Sciatic nerve (tissue), 2 donors: Measurements from ENCODE around the gene FLNC. TPM values are rescaled to one million over a fixed set of nuclear protein-coding genes. Genes with fewer than 3 reads are reported as not detected.

Source experiments
- ATAC-seq: fragments of 200-7000 bp; cut with Tn5 transposase; one replicate; pipeline ENCODE4 v1.9.1; 2020; ENCODE audit warnings: mild to moderate bottlenecking, moderate library complexity
- DNase-seq: peaks from one replicate; pipeline ENCODE4 v3.0.0-alpha.2; 2020; ENCODE audit warnings: low spot score
- intact Hi-C: fragments of 100-400 bp; cut with DNase I; formaldehyde crosslinking; loops from one replicate; pipeline ENCODE4 v1.14.2; 2022
- total RNA-seq: library from RNA; stranded (reverse); fragmentation: NEBNext Ultra II Directional; extraction: Animal tissue kit (Norgen Biotek cat#: 25700); gene quantifications from one replicate; pipeline ENCODE4 v1.2.1, GENCODE V29; 2021
- donor health status: DM: no; HTN: no; CAD: no.
- donor health status: DM: no; HTN: no; CAD: no.

Gene FLNC
- total RNA-seq, 1 donor from 2014 or later, result 11.7 TPM

GRCh38 chr7:128841921-128842673 is 11.9 kb downstream of the FLNC start:
- ATAC-seq (peak; percentile 21), DNase-seq (peak; percentile 60)
- intact Hi-C loops, result no loop called here

DNA sequence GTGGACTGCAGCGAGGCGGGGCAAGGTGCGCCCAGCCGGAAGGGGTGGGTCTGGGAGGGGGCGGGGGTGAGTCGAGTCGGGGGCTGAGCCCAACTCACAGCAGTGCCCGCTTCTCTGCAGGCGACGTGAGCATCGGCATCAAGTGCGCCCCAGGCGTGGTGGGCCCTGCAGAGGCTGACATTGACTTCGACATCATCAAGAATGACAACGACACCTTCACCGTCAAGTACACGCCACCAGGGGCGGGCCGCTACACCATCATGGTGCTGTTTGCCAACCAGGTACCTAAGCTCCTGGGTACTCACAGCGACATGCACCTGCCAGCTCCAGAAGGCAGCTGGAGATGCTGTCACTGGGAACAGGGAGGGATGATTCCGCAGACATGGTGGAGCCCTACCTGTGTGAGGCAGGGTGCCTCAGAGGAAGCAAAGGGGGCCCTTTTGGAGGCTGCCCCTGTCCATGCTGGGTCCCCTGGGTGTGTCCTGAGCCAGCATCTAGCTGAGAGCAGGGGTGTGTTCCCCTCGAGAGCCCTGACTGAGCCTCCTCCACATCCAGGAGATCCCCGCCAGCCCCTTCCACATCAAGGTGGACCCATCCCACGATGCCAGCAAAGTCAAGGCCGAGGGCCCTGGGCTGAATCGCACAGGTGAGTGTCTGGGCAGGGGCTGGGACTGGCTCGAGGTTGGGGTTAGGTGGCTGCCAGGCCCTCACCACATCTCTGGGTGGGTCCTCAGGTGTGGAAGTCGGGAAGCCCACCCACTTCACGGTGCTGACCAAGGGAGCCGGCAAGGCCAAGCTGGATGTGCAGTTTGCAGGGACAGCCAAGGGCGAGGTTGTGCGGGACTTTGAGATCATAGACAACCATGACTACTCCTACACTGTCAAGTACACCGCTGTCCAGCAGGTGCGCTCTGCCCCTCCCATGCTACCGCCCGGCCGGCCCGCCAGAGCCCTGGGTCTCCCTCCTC is 12.8 kb downstream of the FLNC start:
- ATAC-seq (no peak), DNase-seq (peak; percentile 51)
- intact Hi-C loops, result no loop called here

DNA sequence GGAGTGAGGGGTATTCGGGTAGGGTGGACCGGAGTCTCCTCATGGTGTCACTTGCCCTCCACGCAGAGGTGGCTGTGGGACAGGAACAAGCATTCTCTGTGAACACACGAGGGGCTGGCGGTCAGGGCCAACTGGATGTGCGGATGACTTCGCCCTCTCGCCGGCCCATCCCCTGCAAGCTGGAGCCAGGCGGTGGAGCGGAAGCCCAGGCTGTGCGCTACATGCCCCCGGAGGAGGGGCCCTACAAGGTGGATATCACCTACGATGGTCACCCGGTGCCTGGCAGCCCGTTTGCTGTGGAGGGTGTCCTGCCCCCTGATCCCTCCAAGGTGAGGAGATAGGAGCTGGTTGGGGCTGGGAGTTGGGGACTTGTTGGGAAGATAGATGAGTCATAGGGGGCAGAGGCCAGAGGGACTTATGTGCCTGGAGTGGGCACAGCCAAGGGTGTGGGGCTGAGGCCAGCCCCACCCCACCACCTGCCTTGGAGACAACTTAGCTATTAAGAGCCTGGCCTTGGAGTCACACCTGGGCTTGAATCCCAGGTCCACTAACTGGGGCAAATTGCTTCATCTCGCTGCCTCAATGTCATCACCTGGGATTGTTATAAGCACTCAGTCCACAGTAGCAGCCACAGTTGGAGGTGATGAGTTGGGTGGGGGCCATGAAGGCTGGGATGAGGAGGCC is 13.9 kb downstream of the FLNC start:
- ATAC-seq (no peak), DNase-seq (no peak)
- intact Hi-C loops, result no loop called here

- DNase-seq (no peak), ATAC-seq (no peak)
- intact Hi-C loops, result no loop called here
Measured at GRCh38 chr7:128844777-128845311, 14.6 kb downstream of the FLNC start.

GRCh38 chr7:128845475-128845874 is 15.3 kb downstream of the FLNC start:
- ATAC-seq, result no peak
- intact Hi-C loops, result no loop called here

DNA sequence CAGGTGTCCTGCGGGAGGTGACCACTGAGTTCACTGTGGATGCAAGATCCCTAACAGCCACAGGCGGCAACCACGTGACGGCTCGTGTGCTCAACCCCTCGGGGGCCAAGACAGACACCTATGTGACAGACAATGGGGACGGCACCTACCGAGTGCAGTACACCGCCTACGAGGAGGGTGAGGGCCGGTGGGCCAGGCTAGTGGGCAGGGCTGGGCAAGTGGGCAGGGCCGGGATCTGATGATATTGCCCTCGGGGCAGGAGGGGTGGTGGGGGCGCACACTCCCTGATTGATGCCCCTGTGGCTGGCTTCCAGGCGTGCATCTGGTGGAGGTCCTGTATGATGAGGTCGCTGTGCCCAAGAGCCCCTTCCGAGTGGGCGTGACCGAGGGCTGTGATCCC is 15.8 kb downstream of the FLNC start:
- intact Hi-C loops, result no loop called here
- no peak for DNase-seq
- ATAC-seq, result no peak

More at GRCh38 chr7:128845475-128845874, 15.3 kb downstream of the FLNC start:
- DNase-seq, result no peak

GRCh38 chr7:128846781-128847444 is 16.7 kb downstream of the FLNC start:
- DNase-seq, result no peak
- intact Hi-C loops, result no loop called here
- no peak for ATAC-seq

GRCh38 chr7:128847721-128848211 is 17.6 kb downstream of the FLNC start:
- intact Hi-C loops, result no loop called here
- DNase-seq, result no peak
- ATAC-seq, result no peak

GRCh38 chr7:128848289-128849155 is 18.3 kb downstream of the FLNC start:
- ATAC-seq (no peak), DNase-seq (no peak)
- intact Hi-C loops, result no loop called here

GRCh38 chr7:128849156-128849515 is 18.9 kb downstream of the FLNC start:
- DNase-seq (no peak), ATAC-seq (no peak)
- intact Hi-C loops, result no loop called here

GRCh38 chr7:128849804-128850490 is 19.7 kb downstream of the FLNC start:
- ATAC-seq, result no peak
- intact Hi-C loops, result no loop called here
- no peak for DNase-seq

DNA sequence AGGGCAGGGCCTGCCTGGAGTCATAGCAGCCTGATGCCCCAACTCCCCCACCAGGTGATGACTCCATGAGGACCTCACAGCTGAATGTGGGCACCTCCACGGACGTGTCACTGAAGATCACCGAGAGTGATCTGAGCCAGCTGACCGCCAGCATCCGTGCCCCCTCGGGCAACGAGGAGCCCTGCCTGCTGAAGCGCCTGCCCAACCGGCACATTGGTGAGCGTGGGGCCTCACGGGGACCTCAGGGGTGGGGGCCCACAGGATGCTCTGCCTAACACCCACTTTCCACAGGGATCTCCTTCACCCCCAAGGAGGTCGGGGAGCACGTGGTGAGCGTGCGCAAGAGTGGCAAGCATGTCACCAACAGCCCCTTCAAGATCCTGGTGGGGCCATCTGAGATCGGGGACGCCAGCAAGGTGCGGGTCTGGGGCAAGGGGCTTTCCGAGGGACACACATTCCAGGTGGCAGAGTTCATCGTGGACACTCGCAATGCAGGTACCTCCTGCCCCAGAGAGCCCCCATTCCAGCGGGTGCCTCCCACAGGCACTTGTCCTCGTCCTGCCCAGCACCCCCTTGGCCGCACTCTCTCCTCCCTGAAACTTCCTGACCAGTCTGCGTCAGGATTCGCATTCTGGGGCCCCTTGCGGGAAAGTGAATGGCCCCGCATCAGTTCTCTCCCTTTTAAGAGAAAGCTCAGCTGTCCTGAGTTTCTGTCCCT is 22.5 kb downstream of the FLNC start:
- no peak for ATAC-seq
- intact Hi-C loops, result no loop called here
- no peak for DNase-seq

- intact Hi-C loops, result no loop called here
- no peak for DNase-seq
- no peak for ATAC-seq
Measured at GRCh38 chr7:128853799-128854198, 23.6 kb downstream of the FLNC start.

GRCh38 chr7:128854396-128854795 is 24.2 kb downstream of the FLNC start:
- ATAC-seq (no peak), DNase-seq (no peak)
- intact Hi-C loops, result no loop called here

DNA sequence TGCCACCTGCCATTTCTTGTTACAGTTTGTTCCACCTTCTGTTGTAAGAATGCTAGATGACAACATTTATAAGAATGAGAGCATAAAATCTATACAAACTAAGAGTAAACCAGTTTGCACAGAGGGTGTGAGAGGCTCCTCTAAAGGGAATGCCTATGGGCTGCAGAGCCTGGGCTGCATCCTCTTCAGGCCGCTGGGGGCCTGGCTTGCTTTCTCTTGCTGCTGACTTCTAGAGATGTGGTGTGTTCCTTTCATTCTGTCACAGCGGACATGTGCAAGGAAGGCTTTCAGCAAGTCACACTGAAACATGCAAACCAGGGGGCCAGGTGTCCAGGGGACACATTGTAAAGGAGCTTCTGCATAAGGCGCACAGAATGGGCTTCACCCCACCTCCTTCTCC is 25.4 kb downstream of the FLNC start:
- DNase-seq (no peak), ATAC-seq (no peak)
- intact Hi-C loops, result no loop called here

DNA sequence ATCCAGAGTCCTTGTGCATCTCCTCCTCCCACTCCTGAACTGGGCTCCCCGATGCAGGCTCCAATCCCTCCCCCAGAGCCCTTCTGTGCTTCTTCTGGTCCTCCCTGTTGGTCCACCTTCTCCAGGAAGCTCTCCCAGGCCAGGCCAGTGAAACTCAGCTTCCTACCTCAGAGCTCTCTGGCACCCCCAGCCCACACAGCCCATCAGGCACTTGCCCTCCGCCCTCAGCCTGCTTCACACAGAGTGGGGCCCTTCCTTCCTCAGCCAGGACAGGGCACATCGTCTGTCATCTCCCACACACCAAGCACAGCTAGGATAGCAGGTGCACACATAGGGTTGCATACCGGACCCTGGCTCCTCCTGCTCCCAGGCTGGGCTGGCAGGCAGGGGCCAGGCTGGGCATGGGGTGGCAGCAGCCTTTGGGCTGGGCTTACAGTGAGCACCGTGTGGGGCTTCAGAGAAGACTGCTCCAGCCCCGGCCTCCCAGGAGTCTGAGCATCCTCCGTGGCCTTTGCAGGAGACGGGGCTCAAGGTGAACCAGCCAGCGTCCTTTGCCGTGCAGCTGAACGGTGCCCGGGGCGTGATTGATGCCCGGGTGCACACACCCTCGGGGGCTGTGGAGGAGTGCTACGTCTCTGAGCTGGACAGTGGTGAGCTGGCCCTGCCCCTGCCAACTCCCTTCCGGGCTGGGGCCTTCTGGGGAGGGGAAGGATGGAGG is 26.0 kb downstream of the FLNC start:
- DNase-seq (no peak), ATAC-seq (no peak)
- intact Hi-C loops, result no loop called here
